Endothelial cell of umbilical vein (primary cell): Measurements from ENCODE around the gene MYOM3.

Experiments used
- CTCF ChIP-seq, 2 donors: IDR thresholded peaks; 1 replicate in 1 of 2; 2 replicates in 1 of 2; pipeline ENCODE4 v1.5.1; 2011; ENCODE audit warnings: low read length in 2 of 2, mild to moderate bottlenecking in 2 of 2, moderate library complexity in 2 of 2, control low read depth in 1 of 2, inconsistent platforms in 1 of 2, low read depth in 1 of 2; ENCODE audit not compliant: insufficient read depth in 1 of 2; ENCODE audit errors: extremely low read depth in 1 of 2
- EZH2 ChIP-seq: IDR thresholded peaks from 2 replicates; pipeline ENCODE4 v1.6.1; 2012; ENCODE audit warnings: borderline replicate concordance, low read depth, mild to moderate bottlenecking, moderate library complexity, low read length, inconsistent platforms; ENCODE audit not compliant: severe bottlenecking
- FOS ChIP-seq: IDR thresholded peaks from 2 replicates; pipeline ENCODE4 v1.6.1; 2011; ENCODE audit warnings: mild to moderate bottlenecking, low read length, moderate library complexity, borderline replicate concordance; ENCODE audit not compliant: insufficient read depth
- GATA2 ChIP-seq: IDR thresholded peaks from 2 replicates; pipeline ENCODE4 v1.7.0; 2011; ENCODE audit warnings: low read depth, mild to moderate bottlenecking, moderate library complexity, mixed read lengths, low read length; ENCODE audit not compliant: insufficient read length, insufficient read depth
- JUN ChIP-seq: IDR thresholded peaks from 2 replicates; pipeline ENCODE4 v1.6.1; 2011; ENCODE audit warnings: borderline replicate concordance, low read depth; ENCODE audit not compliant: insufficient read length, insufficient read depth

DNA sequence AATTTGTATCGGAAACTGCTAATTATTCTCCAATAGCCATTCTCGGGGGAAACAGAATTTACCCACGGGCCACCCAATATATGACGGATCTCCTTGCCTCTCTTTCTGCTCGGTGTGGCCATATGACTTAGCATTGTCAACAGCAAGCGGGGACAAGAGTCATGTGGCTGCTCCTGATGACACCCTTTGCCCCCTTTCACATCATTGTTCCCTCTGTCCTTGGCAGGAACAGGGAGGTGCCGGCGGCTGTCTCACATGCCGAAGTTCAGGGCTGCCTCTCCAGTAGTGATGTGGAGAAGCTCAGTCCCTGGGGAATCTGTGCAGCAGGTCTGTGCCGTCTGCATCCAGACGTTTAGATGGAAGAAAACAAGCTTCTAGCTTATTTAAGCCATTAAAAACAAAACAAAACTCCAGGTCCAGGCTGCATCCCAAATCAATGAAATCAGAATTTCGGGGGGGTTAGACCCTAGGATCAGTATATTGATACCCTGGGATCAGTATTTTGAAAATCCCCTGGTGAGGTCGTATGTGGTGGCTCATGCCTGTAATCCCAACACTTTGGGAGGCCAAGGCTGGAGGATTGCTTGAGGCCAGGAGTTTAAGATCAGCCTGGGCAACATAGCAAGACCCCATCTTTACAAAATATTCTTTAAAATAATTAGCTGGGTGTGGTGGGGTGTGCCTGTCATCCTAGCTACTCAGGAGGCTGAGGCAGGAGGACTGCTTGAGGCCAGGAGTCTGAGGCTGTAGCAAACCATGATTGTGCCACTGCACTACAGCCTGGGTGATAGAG, 10.8 kb downstream of the MYOM3 start:
- no peak for TF ChIP-seq CTCF (IDR thresholded peaks at IDR 0.05; ENCODE audit: extremely low read depth in 1 of 2, insufficient read depth in 1 of 2, low read depth in 1 of 2, low read length in 2 of 2)
- no peak for TF ChIP-seq EZH2
- TF ChIP-seq FOS = no peak
- TF ChIP-seq GATA2 = no peak
- no peak for TF ChIP-seq JUN
